ENCODE measurements around the gene PITPNC1. TPM values are rescaled to one million over a fixed set of nuclear protein-coding genes. Genes with fewer than 3 reads are reported as not detected.
"Not testable (repeated sequence)": the region's sequence is repeated elsewhere in the genome, so short reads cannot be mapped to it uniquely, and the experiment has no call there.

Gene PITPNC1
- total RNA-seq, 1 donor from 2014 or later, result 40.3 TPM

- no peak overlapping the region for H3K4me3 Mint-ChIP-seq (ENCODE audit: unreplicated experiment)
- TF ChIP-seq, protein P1, sequence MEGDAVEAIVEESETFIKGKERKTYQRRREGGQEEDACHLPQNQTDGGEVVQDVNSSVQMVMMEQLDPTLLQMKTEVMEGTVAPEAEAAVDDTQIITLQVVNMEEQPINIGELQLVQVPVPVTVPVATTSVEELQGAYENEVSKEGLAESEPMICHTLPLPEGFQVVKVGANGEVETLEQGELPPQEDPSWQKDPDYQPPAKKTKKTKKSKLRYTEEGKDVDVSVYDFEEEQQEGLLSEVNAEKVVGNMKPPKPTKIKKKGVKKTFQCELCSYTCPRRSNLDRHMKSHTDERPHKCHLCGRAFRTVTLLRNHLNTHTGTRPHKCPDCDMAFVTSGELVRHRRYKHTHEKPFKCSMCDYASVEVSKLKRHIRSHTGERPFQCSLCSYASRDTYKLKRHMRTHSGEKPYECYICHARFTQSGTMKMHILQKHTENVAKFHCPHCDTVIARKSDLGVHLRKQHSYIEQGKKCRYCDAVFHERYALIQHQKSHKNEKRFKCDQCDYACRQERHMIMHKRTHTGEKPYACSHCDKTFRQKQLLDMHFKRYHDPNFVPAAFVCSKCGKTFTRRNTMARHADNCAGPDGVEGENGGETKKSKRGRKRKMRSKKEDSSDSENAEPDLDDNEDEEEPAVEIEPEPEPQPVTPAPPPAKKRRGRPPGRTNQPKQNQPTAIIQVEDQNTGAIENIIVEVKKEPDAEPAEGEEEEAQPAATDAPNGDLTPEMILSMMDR (IDR thresholded peaks at IDR 0.05; ENCODE audit: partially characterized antibody, unreplicated experiment), result no peak
- no peak for DNase-seq
- no peaks in the 10 kb centered on the region for H3K27me3 Mint-ChIP-seq (ENCODE audit: unreplicated experiment)
- H3K36me3 Mint-ChIP-seq (ENCODE audit: unreplicated experiment), result no peaks in the 10 kb centered on the region
- H3K4me1 Mint-ChIP-seq (ENCODE audit: low read depth, unreplicated experiment), result peaks cover 24% of the 10 kb centered on the region
- H3K9me3 Mint-ChIP-seq (ENCODE audit: unreplicated experiment), result peaks cover 4% of the 10 kb centered on the region
- H3K27ac Mint-ChIP-seq (ENCODE audit: unreplicated experiment), result no peak overlapping the region
These were observed 101.4 kb downstream of the PITPNC1 start for GRCh38 chr17:67478401-67479041.

DNA sequence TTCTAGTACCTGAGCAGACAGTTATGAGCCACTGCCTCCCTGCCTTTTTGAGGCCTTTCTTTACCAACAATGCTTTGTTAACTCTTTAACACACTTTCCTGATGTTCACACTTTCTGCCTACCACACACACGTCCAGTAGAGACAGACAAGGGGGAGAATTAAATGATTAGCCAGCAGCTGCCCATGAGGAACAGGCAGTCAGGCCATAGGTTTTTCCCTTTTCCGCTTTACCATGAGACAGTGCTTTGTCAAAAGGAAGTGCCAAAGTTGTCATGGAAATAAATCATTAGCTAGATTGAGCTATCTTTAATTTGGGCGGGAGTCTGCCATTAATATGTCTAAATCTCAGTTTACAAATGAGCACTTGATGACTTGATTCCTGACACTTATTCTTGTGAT lies 102.1 kb downstream of the PITPNC1 start:
- no peak for DNase-seq
- Mint-ChIP-seq H3K4me1 (ENCODE audit: low read depth, unreplicated experiment) (peaks cover 24% of the 10 kb centered on the region), H3K27me3 (ENCODE audit: unreplicated experiment) (no peaks in the 10 kb centered on the region), H3K27ac (ENCODE audit: unreplicated experiment) (no peak overlapping the region), H3K4me3 (ENCODE audit: unreplicated experiment) (no peak overlapping the region), H3K9me3 (ENCODE audit: unreplicated experiment) (peaks cover 4% of the 10 kb centered on the region), H3K36me3 (ENCODE audit: unreplicated experiment) (no peaks in the 10 kb centered on the region)
- TF ChIP-seq, protein P1 (IDR thresholded peaks at IDR 0.05; ENCODE audit: partially characterized antibody, unreplicated experiment), result no peak

- not testable (repeated sequence) for DNase-seq; H3K27me3 Mint-ChIP-seq (ENCODE audit: unreplicated experiment); H3K9me3 Mint-ChIP-seq (ENCODE audit: unreplicated experiment); H3K27ac Mint-ChIP-seq (ENCODE audit: unreplicated experiment); H3K4me3 Mint-ChIP-seq (ENCODE audit: unreplicated experiment); H3K36me3 Mint-ChIP-seq (ENCODE audit: unreplicated experiment)
- H3K4me1 Mint-ChIP-seq (ENCODE audit: low read depth, unreplicated experiment), result peaks cover 20% of the 10 kb centered on the region
These were observed 103.9 kb downstream of the PITPNC1 start for GRCh38 chr17:67480959-67481358.

DNA sequence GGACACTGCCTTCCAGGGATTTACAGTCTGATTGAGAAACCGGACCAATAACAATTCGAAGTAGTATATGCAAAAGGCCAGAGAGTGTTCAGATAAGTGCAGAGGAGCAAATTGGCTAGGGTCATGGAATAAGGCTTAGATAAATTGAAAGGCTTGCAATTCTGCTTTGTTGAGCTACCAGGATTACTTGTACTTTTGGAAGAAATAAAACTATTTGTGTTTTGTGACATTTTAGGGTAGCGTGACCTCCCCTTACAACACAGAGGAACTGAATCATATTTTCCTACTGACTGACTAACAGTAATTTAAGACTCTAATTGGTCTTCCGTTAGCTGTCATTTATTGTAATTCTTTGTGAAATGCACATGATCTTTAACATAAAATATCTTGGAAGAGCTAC lies 104.7 kb downstream of the PITPNC1 start:
- Mint-ChIP-seq H3K4me1 (ENCODE audit: low read depth, unreplicated experiment) (peaks cover 27% of the 10 kb centered on the region), H3K27me3 (ENCODE audit: unreplicated experiment) (no peaks in the 10 kb centered on the region), H3K4me3 (ENCODE audit: unreplicated experiment) (no peak overlapping the region), H3K36me3 (ENCODE audit: unreplicated experiment) (no peaks in the 10 kb centered on the region), H3K27ac (ENCODE audit: unreplicated experiment) (no peak overlapping the region), H3K9me3 (ENCODE audit: unreplicated experiment) (peaks cover 3% of the 10 kb centered on the region)
- no peak for DNase-seq
- TF ChIP-seq, protein P1 (IDR thresholded peaks at IDR 0.05; ENCODE audit: partially characterized antibody, unreplicated experiment), result no peak

GRCh38 chr17:67482764-67483163 lies 105.7 kb downstream of the PITPNC1 start:
- no peak for DNase-seq
- H3K27me3 Mint-ChIP-seq (ENCODE audit: unreplicated experiment), result no peaks in the 10 kb centered on the region
- peaks cover 30% of the 10 kb centered on the region for H3K4me1 Mint-ChIP-seq (ENCODE audit: low read depth, unreplicated experiment)
- H3K36me3 Mint-ChIP-seq (ENCODE audit: unreplicated experiment), result no peaks in the 10 kb centered on the region
- no peak overlapping the region for H3K4me3 Mint-ChIP-seq (ENCODE audit: unreplicated experiment)
- TF ChIP-seq, protein P1 (IDR thresholded peaks at IDR 0.05; ENCODE audit: partially characterized antibody, unreplicated experiment), result no peak
- no peak overlapping the region for H3K27ac Mint-ChIP-seq (ENCODE audit: unreplicated experiment)
- H3K9me3 Mint-ChIP-seq (ENCODE audit: unreplicated experiment), result peaks cover 3% of the 10 kb centered on the region
